ENCODE measurements around the gene ADGRB3.

- no peak for TF ChIP-seq POLR2AphosphoS5 (IDR thresholded peaks at IDR 0.05; ENCODE audit: borderline replicate concordance, low read depth, low read length)
- TF ChIP-seq EZH2 (IDR thresholded peaks at IDR 0.05): no peak
Measured at GRCh38 chr6:68760941-68761676, 126.0 kb downstream of the ADGRB3 start.

Measured in SK-N-MC (cell line).